Stimulated activated CD4-positive, alpha-beta T cell treated with anti-CD3 and anti-CD28 coated beads, Interleukin-1b, Interleukin-23, amount 100 ng/mL, for 1 hour (primary cell): ENCODE measurements around the gene LGALS8.
"Not testable (repeated sequence)": the region's sequence is repeated elsewhere in the genome, so short reads cannot be mapped to it uniquely, and the experiment has no call there.

ENCODE experiments used
- DNase-seq, 2 donors: peaks; one replicate each; pipeline ENCODE4 v3.0.0-alpha.2; 2020; ENCODE audit warnings: low read depth in 2 of 2

Gene LGALS8

DNA sequence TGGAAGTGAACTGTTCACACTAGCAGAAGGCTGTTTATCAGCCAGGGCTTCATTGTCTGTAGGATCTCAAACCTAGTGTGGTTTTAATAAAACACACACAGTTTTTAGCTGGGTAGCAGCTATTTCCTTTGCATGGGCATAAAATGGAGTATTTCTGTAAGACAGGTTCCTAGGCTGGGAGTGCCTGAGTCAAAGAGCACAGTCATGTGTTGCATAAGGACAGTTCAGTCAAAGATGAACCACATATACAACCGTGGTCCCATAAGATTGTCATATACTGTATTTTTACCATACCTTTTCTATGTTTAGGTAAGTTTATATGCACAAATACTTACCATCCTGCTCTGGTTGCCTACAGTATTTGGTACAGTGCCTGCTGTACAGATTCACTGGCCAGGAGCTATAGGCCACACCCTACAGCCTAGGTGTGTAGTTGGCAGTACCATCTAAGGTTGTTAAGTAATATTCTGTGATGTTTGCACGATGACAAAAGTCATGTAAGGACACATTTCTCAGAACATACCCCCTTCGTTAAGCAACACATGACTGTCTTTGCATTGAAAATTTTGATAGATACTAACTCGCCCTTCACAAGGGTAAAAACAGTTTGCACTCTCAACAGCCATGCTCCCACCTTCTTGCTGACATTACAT is 17.2 kb downstream of the LGALS8 start:
- no peak for DNase-seq

DNA sequence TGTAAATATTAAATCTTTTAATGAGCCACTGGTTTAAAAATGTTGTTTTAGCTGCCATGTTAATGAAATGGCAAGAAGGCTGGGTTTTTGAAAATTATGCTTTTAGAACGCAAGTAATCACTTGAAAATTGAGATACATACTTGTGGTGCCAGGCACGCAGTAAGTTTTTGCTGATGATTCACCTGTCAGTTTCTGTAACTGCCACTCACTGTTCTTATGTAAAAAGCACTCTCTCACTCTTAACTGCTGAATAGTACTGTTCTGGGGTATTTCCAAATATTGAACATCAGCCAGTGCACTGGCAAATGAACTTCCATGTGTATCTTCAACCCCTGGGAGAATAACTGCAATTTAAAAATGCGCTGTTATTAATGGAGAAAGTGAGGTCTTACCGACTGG is 17.9 kb downstream of the LGALS8 start:
- DNase-seq: no peak

DNA sequence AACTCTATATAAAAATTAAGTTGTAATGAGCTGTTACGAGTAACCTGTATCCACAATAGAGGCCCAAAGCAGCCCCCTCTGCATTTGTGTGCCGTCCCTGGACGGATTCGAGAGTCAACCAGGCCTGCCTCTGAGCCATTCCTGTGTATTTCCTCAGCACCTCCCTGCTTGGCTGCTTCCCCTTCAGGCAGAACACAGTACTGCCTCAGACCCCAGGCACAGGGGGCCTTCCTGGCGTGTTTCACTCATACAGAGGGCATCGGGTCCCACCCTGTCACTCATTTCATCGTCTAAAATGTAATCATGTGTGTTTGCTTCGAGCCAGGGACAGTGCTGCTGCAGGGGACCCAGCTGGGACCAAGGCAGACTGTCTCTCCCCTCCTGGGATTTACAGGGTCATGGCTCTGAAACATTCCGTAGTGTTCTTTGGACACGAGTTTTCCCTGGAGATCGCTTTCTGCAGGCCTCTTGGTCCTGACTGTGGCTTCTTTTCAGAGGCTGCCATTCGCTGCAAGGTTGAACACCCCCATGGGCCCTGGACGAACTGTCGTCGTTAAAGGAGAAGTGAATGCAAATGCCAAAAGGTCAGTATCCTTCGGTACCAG is 19.4 kb downstream of the LGALS8 start:
- DNase-seq: no peak

DNA sequence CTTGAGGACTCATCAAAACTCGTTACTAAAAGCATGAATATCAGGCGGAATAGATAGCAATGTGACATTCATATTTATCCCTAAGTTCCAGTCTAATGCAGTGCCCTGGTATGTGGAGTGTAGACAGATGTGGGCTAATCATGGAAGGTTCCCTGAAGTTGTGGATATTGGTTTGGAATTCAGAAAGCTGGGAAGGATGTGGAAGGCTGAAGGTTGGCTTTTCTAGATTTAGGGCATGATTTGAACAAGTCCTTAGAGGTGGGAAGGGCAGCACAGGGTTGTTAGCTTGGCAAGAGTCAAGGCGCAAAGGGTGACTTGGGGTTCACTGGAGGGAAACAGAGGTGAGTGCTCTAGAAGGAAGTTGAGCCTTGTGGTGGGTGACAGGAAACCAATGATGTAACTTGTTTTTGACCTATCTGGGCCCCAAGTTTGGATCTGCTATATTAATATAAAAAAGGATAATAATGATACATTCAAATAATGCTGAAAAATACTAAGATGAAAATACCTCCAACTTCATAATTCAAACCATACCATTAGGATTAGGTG is 21.9 kb downstream of the LGALS8 start:
- DNase-seq: no peak

DNA sequence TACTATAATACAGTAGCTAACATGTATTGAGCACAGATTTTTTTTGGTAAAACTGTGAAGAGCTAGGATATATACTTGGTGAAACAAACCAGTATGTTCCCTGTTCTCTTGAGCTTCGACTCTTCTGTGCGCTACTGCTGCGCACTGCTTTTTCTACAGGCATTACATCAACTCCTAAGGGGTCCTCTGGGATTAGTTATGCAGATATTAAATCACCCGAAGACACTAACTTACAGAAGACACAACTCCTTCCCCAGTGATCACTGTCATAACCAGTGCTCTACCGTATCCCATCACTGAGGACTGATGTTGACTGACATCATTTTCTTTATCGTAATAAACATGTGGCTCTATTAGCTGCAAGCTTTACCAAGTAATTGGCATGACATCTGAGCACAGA is 24.7 kb downstream of the LGALS8 start:
- DNase-seq: no peak

DNA sequence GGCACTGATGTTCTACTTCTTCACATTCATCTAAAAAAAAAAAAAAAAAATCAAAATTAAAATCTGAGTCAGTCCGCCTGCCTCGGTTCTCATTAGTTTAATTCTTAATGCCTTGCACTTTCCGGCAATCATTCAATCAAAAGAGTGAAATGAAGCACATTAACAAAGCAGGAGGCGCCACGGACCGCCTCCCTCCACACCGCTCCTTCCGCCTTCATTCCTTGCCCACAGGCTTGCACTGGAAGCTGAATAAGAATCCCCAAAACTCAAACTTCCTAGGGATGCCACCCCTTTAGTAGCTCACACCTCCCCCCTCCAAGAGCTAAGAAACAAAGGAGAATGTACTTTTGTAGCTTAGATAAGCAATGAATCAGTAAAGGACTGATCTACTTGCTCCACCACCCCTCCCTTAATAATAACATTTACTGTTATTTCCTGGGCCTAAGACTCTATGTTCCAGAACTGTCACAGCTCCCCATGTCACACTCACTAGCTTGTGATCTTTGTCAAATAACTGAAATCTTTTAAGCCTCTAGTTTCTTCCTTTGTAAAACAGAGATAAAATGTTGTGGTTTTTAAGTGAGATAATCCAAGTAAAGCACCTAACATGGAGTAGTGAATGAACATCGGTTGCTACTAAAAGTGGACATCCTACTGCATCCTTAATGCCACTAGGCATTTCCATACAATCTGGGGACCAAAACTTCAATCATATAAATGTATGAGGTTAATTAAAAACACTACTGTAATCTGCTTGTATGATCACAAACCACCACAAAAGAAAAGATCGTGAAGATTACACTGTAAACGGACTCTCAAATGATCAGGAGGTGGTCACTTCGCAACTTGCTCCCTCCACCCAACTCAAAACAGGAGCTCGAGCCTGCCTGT is 27.4 kb downstream of the LGALS8 start:
- DNase-seq: no peak

DNA sequence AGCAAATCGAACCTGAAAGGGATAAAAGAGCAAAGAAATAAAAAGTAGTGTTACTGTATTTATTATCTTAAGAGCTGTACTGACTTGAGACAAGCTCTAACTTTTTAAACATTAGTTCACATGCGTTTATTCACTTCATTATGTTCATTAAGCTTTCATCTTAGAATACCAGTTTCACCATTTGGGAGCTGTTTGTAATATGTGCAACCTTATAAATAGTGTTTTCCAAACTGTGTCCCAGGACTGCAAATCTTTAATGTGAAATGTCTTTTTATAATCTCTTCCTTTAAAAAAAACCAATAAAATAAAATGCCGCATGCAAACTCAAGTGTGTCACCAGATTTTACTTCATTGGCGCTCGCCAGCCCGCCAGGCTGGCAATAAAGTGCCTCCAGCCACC is 28.3 kb downstream of the LGALS8 start:
- DNase-seq: no peak

DNA sequence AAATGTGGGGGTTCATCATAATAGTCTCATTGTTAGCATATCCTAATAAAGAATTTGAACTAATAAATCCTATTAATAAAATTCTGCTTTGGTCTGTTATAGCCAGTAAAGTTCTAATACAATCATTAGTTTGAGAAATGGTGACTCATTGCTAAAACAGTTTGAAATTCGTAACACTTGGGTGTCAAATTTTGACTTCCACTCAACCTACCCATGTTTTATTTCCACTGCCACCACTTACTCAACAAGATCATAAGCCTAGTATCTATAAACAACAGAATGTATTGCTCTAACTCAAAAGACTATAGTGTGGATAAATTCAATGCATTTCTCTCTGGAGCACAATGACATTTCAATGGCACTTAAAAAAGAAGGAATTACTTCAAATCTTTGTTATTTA is 29.1 kb downstream of the LGALS8 start:
- DNase-seq: no peak

DNA sequence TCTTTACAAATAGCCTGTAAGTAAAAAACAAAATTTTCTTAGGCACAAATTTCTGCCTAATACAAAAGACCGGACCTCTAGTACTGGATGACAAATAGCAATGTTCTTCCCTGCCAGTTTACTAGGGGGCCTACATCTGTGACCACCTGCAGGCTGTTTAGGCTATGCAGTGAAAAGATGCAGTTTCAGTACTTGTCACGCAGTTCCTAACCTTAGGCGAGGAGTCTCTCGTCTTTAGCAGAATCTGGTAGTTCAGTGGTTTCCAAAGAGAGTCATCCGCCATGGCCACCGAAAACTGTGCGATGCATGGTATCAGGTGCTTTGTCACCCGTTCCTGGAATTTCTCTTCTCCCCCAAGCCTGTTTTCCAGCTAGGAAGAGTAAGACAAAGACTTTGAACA is 29.6 kb downstream of the LGALS8 start:
- no peak for DNase-seq

DNA sequence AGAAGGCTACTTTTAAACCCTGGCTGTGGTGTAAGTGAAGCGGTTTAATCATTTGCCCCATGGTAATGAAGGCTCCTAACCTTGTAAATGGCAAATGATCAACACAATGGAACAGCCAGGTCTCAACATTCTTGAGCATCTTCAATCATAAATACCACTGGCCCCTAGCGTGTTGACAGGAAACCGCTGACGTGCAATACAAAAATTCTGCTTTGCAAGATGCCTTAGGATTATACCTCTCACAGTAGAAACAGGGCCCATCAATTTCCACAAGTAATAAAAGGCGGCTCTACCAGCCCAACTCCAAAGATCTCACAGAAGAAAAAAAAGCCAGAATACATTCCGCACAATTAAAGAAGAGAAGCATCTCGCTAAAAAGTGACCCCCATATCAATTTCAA is 32.8 kb downstream of the LGALS8 start:
- no peak for DNase-seq

DNA sequence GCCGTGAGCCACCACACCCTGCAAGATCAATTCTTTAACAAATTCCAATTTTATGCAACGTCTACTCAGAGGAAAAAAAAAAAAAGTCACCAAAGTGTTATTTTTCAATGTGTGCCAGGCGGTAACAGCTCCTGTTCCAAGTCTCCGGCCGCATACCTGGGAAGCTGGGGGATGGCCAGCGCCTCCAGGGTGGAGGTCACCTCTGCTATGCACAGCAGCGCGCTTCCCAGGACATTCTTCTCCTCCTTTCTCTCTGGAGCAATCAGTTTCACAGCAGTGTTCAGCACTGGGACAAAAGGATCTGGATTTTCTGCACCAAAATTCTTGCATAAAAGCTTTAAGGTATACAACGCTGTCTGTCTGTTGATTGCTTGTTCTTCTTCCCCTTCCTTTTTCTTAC is 34.3 kb downstream of the LGALS8 start:
- DNase-seq: no peak

DNA sequence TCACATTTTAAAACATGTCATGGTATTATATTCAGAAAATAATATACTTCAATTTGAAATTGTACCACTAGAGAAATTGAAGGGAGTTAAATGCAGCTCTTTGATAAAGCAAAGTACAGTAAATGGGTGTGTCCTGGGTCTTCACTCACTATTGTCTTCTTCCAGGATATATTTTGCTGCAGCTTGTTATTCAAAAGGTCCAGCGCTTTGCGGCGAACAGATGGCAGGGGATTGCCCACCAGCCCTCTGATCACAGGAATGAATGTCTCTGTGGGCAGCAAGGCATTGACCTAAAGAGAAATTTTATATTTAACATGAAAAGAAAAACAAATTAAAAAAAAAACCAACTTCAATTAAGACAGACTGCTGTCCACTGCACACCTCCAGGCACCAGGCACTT is 35.1 kb downstream of the LGALS8 start:
- DNase-seq: no peak

DNA sequence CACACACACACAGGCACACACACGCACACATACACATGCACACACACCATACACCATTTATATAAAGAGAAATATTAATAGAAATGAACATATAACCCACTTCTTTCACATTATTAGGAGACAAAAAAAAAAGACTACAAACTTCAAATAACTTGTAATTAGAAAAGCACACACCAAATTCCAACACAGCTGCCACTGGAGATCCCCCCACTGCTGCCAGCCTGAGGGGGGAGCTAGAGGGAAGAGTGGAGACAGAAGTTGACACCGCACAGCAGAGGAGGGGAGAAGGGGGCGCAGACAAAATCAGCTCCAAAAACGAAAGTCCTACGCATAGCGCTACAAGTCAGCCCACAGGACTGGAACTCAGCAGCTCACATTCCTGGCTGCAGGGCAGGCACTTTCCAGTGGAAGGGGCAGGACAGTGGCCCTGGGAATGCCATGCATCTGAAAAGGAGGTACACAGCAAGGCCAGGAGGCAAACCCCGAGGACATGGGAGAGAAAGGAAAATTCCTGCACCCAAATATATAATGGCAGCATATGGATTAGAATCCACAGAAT is 36.5 kb downstream of the LGALS8 start:
- DNase-seq: no peak

DNA sequence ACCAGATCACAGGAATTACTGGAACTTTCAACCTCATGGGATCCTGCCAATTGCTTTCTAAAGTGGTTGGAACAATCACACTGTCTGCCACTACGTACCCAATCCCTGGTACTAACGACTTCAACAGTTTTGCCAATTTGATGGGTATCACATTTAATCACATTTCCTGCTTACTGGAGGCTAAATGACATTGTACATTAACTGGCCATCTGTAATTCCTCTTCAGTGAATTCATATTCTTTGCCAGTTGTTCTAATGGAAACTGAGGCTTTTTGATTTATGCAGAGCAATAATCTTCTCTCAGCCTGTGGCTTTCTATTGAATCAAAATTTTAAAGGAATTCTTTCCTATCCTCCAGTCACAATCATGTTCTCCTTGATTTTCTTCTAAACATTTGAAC is 38.2 kb downstream of the LGALS8 start:
- DNase-seq: no peak

DNA sequence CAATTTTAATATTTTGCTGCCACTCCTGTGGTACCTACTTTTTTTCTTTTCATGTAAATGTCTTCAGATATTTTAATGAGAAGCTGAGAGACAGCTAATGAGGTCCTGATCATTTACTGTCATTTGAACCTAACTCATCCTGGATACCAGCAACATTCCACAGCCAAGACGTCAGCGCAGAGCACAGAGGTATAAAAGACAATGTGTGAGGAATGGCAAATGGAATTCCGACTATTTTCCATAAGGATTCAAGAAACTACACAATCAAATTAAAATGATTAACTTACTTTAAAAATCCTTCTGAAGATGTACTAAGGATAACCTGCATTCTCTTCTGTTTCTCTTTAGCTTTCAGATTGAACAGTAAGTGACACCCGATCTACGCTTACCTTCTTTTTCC is 41.7 kb downstream of the LGALS8 start:
- DNase-seq: no peak

DNA sequence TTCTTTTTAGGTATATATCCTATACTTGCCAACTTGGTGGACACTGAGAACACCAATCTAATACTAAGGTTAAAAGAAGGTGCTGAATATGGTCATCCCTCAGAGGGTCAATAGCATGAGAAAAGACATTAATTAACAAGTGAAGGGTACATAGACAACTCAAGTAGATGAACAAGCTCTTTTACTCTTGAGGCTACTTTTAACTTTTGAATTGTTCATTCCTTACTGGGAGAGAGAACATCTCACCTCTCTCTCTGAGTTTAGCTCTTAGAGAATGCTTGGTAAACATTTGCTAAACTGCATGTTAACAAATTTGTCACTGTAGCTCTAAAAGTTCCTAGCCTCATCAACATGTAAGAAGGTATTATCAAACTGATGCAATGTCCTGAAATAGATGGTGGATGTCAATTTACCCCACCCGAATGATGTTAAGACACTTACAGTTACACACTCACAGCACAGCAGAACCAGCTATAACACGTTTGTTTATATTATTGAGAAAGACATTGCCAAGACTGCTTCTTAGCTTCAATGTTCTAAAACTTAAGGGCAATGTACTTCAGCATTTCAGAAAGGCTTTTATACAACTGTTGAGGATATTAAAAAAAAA is 44.6 kb downstream of the LGALS8 start:
- DNase-seq: no peak

DNA sequence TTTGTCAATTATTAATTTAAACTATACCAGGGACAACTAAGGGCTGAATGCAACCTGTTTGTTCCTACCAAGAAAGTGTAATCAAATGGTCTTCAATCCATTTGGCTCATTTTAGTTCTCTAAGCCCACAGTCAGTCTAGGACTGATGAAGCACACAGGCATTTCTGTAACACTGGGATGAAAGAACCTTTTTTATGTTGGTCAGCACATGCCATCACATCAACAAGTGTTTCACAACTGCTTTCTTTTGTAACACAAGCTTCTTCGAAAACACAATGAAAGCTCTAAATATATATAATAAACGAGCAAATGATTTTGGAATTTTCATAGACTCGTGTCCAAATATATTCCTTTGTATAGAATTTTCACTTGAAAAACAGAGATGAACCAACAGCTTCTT is 51.7 kb downstream of the LGALS8 start:
- DNase-seq: no peak

DNA sequence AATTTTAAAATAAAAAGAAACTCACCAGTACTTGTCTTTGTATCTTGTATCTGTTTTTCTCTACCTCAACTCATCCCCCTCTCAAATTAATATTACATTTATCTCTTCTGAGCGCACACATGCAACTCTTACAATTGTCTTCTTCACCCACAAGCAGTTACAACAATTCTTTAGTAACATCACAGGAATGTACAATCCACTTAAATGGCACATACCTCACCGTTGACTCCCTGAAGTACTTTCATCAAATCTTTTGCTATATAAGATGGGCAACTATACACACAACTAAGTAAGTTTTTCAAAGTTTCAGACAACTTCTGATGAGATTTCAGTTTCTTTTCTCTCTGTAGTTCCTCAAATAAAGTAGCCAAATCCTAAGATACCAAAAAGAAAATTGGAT is 52.2 kb downstream of the LGALS8 start:
- DNase-seq: no peak

DNA sequence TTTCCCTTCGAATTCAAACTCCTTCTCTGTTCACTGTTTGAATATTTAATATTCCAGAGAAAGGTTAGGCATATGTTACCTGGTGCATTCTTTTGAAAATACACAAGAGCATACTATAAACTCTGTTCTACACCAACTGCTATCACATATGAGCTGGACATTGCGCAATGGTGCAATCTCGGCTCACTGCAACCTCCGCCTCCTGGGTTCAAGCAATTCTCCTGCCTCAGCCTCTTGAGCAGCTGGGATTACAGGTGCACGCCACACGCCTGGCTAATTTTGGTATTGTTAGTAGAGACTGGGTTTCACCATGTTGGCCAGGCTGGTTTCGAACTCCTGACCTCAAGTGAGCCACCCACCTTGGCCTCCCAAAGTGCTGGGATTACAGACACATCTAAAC is 53.3 kb downstream of the LGALS8 start:
- not testable (repeated sequence) for DNase-seq

DNA sequence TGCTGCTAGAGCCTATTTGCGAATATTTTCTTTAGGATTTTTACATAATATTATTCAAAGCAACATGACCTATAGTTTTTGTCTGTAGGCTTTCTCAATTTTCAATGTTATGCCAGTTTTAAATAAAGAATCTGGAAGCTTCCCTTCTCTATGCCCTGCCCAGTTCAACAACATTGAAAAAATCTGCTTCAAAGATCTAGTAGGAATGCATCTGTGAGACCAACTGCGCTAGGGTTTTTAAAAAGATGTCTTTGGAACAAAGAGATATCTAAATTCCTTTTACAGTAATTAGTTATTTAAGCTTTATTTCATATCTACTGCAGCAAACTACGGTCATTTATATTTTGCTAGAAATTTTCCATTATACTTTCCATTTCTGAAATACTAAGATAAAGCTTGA is 54.9 kb downstream of the LGALS8 start:
- DNase-seq: no peak

DNA sequence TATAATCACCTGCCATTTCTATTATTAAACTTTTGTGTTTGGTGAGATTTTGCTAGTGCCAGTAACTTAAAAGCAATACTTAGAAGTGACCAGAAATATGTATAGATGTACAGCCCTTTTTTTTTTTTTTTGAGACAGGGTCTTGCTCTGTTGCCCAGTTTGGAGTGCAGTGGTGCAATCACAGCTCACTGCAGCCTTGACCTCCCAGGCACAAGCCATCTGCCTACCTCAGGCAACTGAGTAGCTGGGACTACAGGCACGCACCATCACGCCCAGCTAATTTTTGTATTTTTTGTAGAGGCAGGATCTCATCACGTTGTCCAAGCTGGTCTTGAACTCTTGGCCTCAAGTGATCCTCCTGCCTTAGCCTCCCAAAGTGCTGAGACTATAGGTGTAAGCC is 56.6 kb downstream of the LGALS8 start:
- not testable (repeated sequence) for DNase-seq

DNA sequence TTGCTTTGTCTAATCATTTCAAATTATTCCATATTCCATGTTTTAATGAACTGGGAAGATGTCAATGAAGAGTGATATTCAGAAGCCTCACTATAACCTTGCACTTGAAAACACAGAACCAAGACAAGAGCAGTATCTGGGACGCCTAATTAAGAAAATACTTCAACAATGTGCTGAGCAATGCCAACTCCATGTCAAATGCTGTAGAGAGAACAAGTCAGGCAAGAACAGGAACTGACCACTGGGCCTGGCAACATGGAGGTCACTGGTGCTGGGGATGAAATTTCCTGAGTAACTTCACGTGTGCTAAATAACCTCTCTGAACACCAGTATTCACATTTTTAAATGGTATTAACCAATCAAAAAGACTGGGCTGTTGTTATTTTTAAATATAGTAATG is 57.7 kb downstream of the LGALS8 start:
- no peak for DNase-seq
